Thoracic aorta (tissue), 2 donors: Measurements from ENCODE around the gene NSD1. TPM values are rescaled to one million over a fixed set of nuclear protein-coding genes. Genes with fewer than 3 reads are reported as not detected.

Experiments
- ATAC-seq: fragments of 150-250 bp; one replicate; pipeline ENCODE4 v1.8.0; 2017; ENCODE audit warnings: low read depth; ENCODE audit not compliant: insufficient number of reproducible peaks, low FRiP score
- DNase-seq: peaks from one replicate; pipeline ENCODE4 v3.0.0-alpha.2; 2020; ENCODE audit warnings: low spot score
- H3K27ac ChIP-seq, 2 donors: fragments of 200-600 bp; sonication (generic); 1 replicate in 1 of 2; 2 replicates in 1 of 2; pipeline ENCODE4 v1.5.1; 2016; ENCODE audit warnings: mild to moderate bottlenecking in 2 of 2, moderate library complexity in 2 of 2
- H3K27me3 ChIP-seq: fragments of 200-600 bp; sonication (generic); replicated peaks from 2 replicates; pipeline ENCODE4 v1.6.0; 2016; ENCODE audit warnings: mild to moderate bottlenecking; ENCODE audit not compliant: insufficient read depth
- H3K36me3 ChIP-seq: fragments of 200-600 bp; sonication (generic); one replicate; pipeline ENCODE4 v1.5.1; 2016
- H3K4me1 ChIP-seq, 2 donors: fragments of 200-600 bp; sonication (generic); 1 replicate in 1 of 2; 2 replicates in 1 of 2; pipeline versions ENCODE4 v1.5.1 to v1.6.0; 2016; ENCODE audit warnings: low read depth in 2 of 2, mild to moderate bottlenecking in 1 of 2; ENCODE audit not compliant: control insufficient read depth in 1 of 2
- H3K4me3 ChIP-seq: fragments of 200-600 bp; sonication (generic); 2 replicates; pipeline ENCODE4 v1.5.1; 2016; ENCODE audit warnings: mild to moderate bottlenecking
- H3K9me3 ChIP-seq: fragments of 200-600 bp; sonication (generic); 2 replicates; pipeline ENCODE4 v1.5.1; 2016
- total RNA-seq, 2 donors: library from RNA; depleted of rRNA; stranded (reverse); fragments of >200 nt; gene quantifications; one replicate each; pipeline versions ENCODE4 v1.1.0 to v1.2.3, GENCODE V29; 2016
- TF ChIP-seq, protein P1 (sequence below): fragments of 200-600 bp; sonication (generic); IDR thresholded peaks from one replicate; pipeline ENCODE4 v1.5.1; 2019; ENCODE audit warnings: antibody characterized with exemption

Gene NSD1
- total RNA-seq, 2 donors from 2014 or later, result 26.1 to 70.5 TPM

DNA sequence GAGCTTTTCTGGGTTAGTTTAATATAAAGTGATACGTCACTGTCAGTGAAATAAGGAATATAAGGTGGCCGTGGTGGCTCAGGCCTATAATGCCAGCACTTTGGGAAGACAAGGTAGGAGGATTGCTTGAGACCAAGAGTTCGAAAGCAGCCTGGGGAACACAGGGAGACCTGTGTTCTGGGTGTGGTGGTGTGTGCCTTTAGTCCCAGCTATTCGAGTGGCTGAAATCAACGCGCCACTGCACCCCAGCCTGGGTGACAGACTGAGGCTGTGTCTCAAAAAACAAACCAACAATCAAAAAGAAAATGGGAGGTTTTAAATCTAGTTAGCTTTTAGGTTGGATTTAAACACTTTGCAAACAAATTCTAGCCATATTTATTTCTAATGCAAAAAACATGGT is 53.1 kb downstream of the NSD1 start:
- no peaks in the 10 kb centered on the region for H3K27me3 ChIP-seq
- H3K36me3 ChIP-seq, result no peaks in the 10 kb centered on the region
- H3K9me3 ChIP-seq, result no peaks in the 10 kb centered on the region
- TF ChIP-seq, protein P1, sequence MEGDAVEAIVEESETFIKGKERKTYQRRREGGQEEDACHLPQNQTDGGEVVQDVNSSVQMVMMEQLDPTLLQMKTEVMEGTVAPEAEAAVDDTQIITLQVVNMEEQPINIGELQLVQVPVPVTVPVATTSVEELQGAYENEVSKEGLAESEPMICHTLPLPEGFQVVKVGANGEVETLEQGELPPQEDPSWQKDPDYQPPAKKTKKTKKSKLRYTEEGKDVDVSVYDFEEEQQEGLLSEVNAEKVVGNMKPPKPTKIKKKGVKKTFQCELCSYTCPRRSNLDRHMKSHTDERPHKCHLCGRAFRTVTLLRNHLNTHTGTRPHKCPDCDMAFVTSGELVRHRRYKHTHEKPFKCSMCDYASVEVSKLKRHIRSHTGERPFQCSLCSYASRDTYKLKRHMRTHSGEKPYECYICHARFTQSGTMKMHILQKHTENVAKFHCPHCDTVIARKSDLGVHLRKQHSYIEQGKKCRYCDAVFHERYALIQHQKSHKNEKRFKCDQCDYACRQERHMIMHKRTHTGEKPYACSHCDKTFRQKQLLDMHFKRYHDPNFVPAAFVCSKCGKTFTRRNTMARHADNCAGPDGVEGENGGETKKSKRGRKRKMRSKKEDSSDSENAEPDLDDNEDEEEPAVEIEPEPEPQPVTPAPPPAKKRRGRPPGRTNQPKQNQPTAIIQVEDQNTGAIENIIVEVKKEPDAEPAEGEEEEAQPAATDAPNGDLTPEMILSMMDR, result no peak
- no peak overlapping the region for H3K27ac ChIP-seq
- H3K4me1 ChIP-seq, result peaks cover 0 to 12% of the 10 kb centered on the region in 2 donors
- DNase-seq (no peak), ATAC-seq (no peak)
- H3K4me3 ChIP-seq, result no peak overlapping the region

DNA sequence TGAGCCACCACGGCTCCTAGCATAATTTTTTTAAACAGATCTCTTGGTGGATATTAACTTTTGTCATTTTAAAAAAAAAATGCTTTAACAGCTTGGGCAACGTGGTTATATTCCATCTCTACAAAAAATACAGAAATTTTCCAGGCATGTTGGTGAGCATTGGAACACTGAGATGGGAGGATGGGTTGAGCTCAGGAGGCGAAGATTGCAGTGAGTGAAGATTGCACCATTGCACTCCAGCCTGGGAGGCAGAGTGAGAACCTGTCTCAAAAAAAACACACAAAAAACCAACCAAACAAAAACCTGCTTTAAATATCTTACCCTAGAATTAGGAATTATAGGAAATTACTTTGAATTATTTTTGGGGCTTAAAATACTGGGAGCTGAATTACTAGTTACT is 55.2 kb downstream of the NSD1 start:
- Histone ChIP-seq H3K4me1 (peaks cover 0 to 9% of the 10 kb centered on the region in 2 donors), H3K27ac (no peak overlapping the region), H3K4me3 (no peak overlapping the region), H3K36me3 (peaks cover 5% of the 10 kb centered on the region), H3K27me3 (no peaks in the 10 kb centered on the region), H3K9me3 (no peaks in the 10 kb centered on the region)
- TF ChIP-seq, protein P1, result no peak
- DNase-seq, result no peak
- no peak for ATAC-seq

DNA sequence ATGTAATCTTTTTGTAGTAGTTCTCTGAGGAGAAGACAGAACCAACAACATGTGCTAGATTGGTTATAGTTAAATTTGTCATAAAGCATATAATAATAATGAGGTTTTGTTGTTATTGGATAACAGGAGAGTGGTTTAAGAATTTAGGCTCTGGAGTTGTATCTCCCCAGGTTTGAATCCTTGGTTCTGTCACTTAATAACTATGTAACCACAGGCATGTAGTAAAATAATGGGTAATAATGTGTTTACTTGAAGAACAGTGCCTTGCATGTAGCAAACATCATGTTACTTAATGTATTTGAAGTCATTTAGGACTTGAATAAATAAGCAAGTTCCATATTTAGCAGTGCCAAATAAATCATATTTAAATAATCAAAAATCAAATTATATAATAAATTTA is 55.8 kb downstream of the NSD1 start:
- DNase-seq, result no peak
- no peak overlapping the region for H3K27ac ChIP-seq
- no peaks in the 10 kb centered on the region for H3K27me3 ChIP-seq
- ATAC-seq, result no peak
- H3K36me3 ChIP-seq, result peaks cover 5% of the 10 kb centered on the region
- TF ChIP-seq, protein P1, result no peak
- H3K9me3 ChIP-seq, result no peaks in the 10 kb centered on the region
- H3K4me1 ChIP-seq, result peaks cover 3 to 9% of the 10 kb centered on the region in 2 donors
- H3K4me3 ChIP-seq, result no peak overlapping the region

DNA sequence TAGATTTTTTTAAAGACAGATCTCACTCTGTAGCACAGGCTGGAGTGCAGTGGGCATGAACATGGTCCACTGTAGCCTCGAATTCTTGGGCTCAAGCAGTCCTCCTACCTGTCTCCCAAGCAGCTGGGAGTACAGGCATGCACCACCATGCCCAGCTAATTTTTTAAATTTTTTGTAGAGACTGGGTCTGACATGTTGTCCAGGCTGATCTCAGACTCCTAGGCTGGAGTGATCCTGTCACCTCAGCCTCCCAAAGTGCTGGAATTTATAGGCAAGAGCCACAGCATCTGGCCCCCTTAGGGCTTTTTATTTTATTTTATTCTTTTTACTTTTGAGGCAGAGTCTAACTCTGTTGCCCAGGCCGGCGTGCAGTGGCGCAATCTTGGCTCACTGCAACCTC is 56.4 kb downstream of the NSD1 start:
- Histone ChIP-seq H3K4me3 (no peak overlapping the region), H3K27ac (no peak overlapping the region), H3K4me1 (peaks cover 3 to 9% of the 10 kb centered on the region in 2 donors), H3K27me3 (no peaks in the 10 kb centered on the region), H3K9me3 (no peaks in the 10 kb centered on the region), H3K36me3 (peaks cover 5% of the 10 kb centered on the region)
- ATAC-seq, result no peak
- no peak for DNase-seq
- TF ChIP-seq, protein P1, result no peak

DNA sequence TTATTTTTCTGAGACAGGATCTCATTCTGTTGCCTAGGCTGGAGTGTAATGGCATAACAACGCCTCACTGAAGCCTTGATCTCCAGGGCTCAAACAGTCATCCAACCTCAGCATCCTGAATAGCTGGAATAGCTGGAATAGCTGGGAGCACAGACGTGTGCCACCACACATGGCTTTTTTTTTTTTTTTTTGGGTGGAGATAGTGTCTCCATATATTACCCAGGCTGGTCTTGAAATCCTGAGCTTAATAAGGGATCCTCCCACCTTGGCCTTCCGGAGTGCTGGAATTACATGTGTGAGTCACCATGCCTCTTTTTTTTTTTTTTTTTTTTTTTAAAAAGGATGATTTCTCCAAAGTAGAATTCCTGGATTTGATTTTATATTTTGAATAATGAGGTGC is 60.7 kb downstream of the NSD1 start:
- Histone ChIP-seq H3K36me3 (peaks cover 17% of the 10 kb centered on the region), H3K4me3 (no peak overlapping the region), H3K9me3 (no peaks in the 10 kb centered on the region), H3K4me1 (peaks cover 2 to 3% of the 10 kb centered on the region in 2 donors), H3K27ac (no peak overlapping the region), H3K27me3 (no peaks in the 10 kb centered on the region)
- ATAC-seq, result no peak
- TF ChIP-seq, protein P1, result no peak
- peak; percentile 13 for DNase-seq
